ENCODE data around the gene PPP6R2.

DNA sequence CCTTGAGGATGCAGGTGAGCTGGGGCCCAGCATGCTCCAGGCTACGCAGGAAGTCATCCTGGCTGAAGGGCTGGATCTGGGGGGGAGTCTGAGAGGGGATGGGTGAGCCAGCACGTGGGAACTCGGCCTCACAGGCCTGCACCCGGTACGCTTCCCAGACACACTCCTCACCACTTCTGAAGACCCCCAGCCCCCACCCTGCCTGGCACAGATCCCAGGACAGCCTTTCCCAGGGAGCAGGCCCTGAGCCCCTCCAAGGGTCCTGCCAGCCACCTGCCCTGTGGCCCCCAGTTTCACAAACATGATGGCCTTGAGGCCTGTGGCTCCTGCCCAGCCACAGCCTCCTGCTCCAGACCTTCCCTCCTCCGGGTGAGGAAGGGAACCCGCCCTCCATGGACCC lies 30.1 kb upstream of the PPP6R2 start:
- TF ChIP-seq SMC3 (IDR thresholded peaks at IDR 0.05; ENCODE audit: low read depth, low read length) (no peak), RFX5 (IDR thresholded peaks at IDR 0.05; ENCODE audit: low read depth, low read length) (no peak)
- TF ChIP-seq, protein P1, sequence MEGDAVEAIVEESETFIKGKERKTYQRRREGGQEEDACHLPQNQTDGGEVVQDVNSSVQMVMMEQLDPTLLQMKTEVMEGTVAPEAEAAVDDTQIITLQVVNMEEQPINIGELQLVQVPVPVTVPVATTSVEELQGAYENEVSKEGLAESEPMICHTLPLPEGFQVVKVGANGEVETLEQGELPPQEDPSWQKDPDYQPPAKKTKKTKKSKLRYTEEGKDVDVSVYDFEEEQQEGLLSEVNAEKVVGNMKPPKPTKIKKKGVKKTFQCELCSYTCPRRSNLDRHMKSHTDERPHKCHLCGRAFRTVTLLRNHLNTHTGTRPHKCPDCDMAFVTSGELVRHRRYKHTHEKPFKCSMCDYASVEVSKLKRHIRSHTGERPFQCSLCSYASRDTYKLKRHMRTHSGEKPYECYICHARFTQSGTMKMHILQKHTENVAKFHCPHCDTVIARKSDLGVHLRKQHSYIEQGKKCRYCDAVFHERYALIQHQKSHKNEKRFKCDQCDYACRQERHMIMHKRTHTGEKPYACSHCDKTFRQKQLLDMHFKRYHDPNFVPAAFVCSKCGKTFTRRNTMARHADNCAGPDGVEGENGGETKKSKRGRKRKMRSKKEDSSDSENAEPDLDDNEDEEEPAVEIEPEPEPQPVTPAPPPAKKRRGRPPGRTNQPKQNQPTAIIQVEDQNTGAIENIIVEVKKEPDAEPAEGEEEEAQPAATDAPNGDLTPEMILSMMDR (conservative IDR thresholded peaks at IDR 0.05; ENCODE audit: low read depth, low read length) = no peak
